ENCODE measurements around the gene MAP10. TPM values are rescaled to one million over a fixed set of nuclear protein-coding genes. Genes with fewer than 3 reads are reported as not detected.

The MAP10 gene
- total RNA-seq, 2 donors from 2014 or later, result 1.9 to 2.8 TPM

DNA sequence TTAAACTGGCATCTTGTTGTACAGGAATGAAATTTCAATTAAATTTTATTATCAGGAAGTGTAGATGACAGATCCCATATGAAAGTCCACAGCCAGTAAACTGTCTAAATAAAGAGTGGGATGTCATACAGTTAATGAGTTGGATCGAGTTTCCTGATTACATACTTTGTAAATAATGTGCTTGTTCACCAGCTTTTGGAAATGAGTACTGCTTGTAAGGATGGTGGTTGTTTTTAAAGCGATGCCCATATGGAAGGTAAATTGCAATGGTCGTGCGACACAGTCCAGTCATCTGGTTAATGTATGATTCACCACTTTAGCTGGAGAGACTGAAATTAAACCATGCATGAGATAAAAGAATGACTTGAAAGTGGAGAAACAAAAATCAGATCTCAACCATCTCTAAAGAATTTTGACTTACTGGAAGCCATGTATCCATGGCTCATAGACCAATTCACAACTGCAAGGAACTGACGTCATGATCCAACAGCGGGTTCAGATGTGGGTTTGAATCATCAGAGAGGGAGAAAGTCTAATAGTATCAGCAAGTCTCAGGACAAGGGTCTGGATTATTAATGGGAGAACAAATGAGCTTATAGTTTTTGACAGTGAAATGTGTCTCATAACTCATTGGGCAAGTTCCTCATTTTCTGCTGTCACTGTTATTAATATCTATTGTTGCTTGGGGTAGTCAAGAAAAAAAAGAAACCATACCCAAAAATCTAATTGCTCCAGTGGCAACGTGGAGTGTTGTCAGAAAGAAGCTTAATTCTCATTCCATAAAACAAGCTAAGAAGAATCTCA is 49.0 kb downstream of the MAP10 start:
- ATAC-seq (no peak), DNase-seq (ENCODE audit: low spot score) (no peak)
- peaks cover 13 to 14% of the 10 kb centered on the region in 2 donors for H3K27me3 Mint-ChIP-seq
- H3K36me3 Mint-ChIP-seq, result no peaks in the 10 kb centered on the region
- no peak overlapping the region for H3K4me3 Mint-ChIP-seq
- no peaks in the 10 kb centered on the region for H3K4me1 Mint-ChIP-seq (ENCODE audit: low read depth in 2 of 2)
- no peaks in the 10 kb centered on the region for H3K9me3 Mint-ChIP-seq
- no peak overlapping the region for H3K27ac Mint-ChIP-seq

DNA sequence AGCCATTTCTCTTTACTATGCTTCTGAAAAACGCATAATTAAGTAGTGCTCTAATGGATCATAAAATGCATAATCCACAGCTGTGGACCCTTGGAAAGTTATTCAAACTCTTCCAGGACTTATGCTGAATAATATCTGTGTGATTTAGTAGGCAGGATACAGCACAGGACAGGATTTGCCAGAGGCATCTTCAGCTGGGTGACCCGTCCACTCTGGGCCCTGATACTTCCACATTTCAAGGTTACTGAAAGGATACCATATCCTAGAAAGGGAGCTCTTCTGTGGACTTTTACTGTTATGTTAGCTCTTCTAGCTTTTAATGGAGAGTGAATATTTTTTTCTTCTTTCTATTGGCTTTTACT is 49.6 kb downstream of the MAP10 start:
- no peak overlapping the region for H3K4me3 Mint-ChIP-seq
- H3K36me3 Mint-ChIP-seq, result no peaks in the 10 kb centered on the region

DNA sequence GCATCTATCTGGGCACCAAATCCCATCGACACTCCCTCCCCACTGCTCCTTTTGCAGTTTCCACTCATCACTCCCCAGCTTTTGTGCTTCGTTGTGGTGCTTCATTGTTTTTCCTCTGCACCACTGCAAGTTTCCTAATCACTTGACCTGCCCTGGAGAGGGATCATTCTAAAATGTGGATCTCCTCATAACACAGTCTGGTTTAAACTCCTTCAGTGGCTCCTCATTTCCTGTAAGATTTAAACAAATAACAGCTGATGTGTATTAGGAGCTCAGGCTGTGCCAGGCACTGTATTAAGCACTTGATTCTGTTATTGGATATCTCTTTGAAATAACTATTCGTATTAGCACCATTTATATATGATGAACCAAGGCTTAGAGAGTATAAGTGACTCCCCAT is 51.3 kb downstream of the MAP10 start:
- Mint-ChIP-seq H3K4me1 (ENCODE audit: low read depth in 2 of 2) (no peaks in the 10 kb centered on the region), H3K36me3 (no peaks in the 10 kb centered on the region)
- no peak for ATAC-seq

More for the DNA sequence above, 49.6 kb downstream of the MAP10 start:
- no peak for DNase-seq (ENCODE audit: low spot score)
- Mint-ChIP-seq H3K4me1 (ENCODE audit: low read depth in 2 of 2) (no peaks in the 10 kb centered on the region), H3K27me3 (peaks cover 14 to 16% of the 10 kb centered on the region in 2 donors), H3K27ac (no peak overlapping the region), H3K9me3 (no peaks in the 10 kb centered on the region)
- no peak for ATAC-seq

More for the DNA sequence above, 51.3 kb downstream of the MAP10 start:
- no peak overlapping the region for H3K4me3 Mint-ChIP-seq
- no peaks in the 10 kb centered on the region for H3K9me3 Mint-ChIP-seq
- no peak overlapping the region for H3K27ac Mint-ChIP-seq
- H3K27me3 Mint-ChIP-seq, result peaks cover 16 to 19% of the 10 kb centered on the region in 2 donors
- DNase-seq (ENCODE audit: low spot score), result no peak

Other genes with a start within 250 kb of the MAP10 start
- gene SIPA1L2, start 175.3 kb upstream of the MAP10 start, total RNA-seq, result 1 to 10 TPM; 2.4 to 3.7 TPM
- 10 to 100 TPM; 27.4 to 41.6 TPM for gene NTPCR, start 145.2 kb downstream of the MAP10 start, total RNA-seq